GM19099 (cell line): ENCODE data around the gene TSPAN9.

Experiments
- POLR2A ChIP-seq: IDR thresholded peaks from 3 replicates; pipeline ENCODE4 v1.6.1; 2011; ENCODE audit warnings: low read depth; ENCODE audit not compliant: insufficient read length; ENCODE audit errors: extremely low read depth

TSPAN9 gene

DNA sequence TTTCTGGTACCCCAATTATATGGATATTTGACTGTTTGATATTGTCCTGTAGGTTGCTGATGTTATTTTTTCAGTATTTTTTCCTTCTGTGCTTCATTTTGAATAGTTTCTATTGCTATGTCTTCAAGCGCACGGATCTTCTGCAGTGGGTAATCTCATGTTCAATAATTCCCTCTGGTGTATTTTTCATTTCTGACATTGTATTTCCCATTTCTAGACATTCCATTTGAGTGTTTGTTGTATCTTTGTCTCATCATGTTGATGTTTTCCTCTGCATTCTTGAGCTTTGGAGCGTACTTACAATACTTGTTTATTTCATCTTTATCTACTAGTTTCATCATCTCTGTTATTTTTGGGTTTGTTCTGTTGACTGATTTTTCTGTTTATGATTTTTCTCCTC, 22.0 kb downstream of the TSPAN9 start:
- TF ChIP-seq POLR2A = no peak

DNA sequence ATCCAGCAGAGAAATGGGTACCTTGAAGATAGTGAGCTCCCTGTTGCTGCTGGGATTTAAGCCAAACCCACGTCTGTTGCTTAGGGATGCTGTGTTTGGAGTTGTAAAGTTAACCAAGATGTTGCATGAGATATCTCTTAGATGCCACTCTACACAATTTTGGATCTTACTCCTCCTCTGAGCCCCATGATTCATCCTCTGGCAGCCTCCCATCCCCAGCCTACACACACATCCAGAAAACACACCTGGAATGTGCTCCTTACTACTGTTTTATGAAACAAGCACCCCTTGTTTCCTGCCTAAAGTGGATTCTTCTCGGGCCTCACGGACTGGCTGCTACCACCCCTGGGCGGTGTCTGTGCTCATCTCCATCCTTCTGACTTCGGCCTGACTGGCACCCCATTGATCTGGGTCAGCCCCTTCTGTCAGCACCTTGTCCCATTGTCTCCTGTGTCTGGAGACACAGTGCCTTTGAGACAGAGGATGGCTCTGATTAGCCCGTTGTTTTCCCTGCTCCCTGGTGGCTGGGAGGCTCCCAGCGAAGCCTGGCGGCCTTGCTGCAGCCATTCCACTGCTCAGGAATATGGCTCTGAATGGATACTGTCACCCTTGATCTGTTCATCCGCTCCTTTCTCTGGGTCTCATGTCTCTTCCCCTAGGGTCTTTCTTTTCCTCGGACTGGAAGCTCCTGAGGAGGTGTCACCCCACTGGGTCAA, 24.3 kb downstream of the TSPAN9 start:
- TF ChIP-seq POLR2A = no peak

DNA sequence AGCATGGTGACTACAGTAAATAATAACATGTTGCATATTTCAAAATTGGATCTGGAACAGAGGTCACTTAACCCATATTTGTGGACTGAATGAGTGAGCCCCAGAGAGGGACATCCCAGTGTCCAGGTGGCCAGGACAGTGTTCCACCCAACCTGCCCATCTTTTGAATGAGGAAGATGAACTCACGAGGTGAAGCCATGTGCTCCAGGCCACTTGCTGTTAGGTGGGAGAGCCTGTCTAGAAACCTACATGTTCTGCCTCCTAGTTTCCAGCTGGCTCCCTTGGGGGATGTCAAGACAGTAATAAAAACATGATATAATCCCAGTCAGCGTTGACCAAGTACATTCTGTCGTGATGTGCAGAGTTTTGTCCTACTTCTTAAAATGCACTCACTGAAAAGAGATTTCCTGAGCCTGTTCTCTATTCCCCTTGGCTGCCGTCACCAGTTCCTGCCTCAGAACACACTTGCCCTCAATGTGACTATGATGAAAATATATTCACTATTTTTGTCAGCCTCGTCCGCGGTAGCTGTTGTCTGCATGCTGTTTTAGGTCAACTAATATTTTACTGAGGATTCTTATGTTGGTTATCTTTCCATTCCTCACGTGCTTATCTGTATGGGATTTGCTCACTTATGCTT, 25.7 kb downstream of the TSPAN9 start:
- TF ChIP-seq POLR2A = no peak

DNA sequence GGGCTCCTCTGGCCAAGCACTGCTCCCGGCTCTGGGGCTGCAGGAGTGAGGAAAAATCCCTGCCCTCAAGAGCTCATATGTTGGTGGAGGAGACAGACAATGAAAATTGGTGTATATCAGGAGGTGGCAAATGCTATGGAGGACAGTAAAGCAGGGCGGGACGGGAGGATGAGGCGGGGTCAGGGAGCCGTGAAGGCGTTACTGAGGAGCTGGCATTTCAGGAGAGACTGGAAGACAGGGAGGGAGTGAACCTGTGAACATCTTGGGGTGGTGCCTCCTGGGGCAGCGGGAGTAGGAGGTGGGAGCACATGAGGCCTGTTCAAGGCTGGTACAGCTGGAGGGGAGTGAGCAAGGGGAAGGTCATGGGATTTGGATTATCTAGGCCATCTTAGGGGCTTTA, 26.6 kb downstream of the TSPAN9 start:
- TF ChIP-seq POLR2A = no peak

DNA sequence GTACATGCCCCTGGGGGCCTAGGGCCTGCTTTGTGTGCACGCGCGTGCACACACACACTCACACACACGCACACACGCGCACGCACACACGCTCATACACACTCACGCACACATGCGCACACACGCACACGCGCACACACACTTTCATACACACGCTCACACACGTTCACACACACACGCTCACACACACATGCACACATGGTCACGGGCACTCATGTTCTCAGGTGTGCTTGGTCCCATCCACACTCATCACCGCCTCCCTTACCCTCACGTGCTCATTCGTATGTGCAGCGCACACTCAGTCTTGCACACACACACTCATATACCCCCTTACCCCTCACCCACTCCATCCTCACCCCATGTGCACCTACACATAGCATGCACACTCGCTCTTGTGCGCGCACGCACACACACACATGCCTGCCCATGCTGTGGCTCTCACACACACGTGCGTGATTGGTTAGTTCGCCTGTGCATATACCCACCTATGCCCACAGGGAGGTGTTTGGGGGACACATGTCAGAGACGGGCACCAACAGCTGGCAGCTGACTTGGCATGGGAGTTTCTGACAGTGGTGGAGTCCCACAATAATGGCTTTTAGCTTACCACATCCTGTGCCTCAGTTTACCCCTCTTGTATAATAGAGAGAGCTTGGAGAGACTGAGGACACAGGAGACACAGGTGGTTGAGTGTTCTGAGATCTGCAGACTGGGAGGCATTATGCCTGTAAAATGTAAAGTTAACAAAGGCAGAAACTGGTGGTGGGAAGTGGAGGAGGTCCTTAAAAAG, 28.7 kb downstream of the TSPAN9 start:
- no peak for TF ChIP-seq POLR2A

DNA sequence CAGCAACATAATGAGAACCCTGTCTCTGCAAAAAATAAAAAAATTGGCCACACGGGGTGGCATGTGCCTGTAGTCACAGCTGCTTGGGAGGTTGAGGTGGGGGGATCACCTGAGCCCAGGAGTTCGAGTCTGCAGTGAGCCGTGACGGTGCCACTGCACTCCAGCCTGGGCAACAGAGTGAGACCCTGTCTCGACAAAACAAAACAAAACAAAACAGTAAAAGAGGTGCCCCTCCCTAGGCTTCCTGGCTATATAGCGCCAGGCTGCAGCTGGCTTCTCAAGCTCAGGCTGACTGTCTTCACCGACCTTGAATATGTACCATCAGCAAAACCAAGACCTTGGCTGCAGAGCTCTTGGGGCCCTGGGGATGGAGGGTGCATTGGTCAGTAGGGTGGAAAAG, 29.4 kb downstream of the TSPAN9 start:
- no peak for TF ChIP-seq POLR2A

DNA sequence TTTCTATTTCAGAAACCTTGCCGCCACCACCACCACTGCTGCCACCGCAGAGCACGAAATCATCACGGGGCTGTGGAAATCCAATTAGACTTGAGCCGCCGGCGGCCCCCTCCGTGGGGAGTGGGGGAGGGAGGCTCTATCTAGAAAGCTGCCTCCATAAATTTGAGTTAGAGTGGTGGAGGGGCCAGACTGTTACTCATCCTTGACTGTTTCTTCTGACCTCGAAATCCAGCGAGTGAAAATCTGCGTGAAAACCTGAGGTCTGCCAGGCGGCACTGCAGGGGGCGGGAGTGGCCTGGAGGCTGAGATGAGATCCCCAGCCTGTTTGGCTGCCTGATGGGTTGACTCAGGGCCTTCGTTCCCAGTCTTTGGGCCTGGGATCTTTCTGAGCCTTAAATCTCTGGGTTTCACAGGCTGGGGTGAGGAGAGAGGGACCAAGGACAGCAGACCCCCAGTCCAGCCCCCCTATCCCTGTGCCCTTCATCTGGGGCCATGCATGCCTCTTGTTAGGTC, 29.9 kb downstream of the TSPAN9 start:
- TF ChIP-seq POLR2A = no peak

DNA sequence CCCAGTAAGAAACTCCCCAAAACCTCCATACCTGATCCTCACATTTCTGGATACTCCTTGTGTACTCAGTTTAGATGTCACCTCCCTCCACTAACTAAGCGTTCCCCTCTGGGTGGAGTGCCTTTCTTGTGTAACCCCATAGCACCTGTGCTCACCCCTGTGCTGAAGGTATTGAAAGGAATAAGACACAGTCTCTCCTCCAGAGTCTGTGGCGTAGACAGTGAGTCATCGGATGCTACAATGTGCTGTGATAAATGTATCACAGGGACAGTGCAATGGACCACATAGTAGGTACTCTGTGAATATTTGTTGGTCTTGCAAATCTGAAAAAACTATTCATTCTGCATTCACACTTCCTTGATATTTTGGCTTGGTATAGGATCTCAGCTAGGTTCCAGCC, 30.8 kb downstream of the TSPAN9 start:
- no peak for TF ChIP-seq POLR2A

DNA sequence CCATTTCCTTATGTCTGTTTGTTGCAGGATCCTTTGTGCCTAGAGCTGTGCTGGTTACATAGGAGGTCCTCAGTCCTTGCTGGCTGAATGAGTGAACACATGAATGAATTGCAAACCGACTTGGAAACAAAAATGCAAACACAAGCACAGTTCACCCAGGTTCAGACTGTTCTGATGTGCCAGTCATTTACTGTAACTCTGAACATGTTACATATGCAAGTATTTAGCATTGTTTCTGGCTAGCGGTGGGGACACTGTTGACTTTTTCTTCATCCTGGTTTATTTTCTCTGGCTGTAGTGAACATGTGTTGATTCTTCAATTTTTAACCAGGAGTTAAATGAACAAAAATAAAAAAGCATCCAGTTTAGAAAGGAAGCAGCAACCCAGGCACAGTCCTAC, 33.4 kb downstream of the TSPAN9 start:
- no peak for TF ChIP-seq POLR2A

DNA sequence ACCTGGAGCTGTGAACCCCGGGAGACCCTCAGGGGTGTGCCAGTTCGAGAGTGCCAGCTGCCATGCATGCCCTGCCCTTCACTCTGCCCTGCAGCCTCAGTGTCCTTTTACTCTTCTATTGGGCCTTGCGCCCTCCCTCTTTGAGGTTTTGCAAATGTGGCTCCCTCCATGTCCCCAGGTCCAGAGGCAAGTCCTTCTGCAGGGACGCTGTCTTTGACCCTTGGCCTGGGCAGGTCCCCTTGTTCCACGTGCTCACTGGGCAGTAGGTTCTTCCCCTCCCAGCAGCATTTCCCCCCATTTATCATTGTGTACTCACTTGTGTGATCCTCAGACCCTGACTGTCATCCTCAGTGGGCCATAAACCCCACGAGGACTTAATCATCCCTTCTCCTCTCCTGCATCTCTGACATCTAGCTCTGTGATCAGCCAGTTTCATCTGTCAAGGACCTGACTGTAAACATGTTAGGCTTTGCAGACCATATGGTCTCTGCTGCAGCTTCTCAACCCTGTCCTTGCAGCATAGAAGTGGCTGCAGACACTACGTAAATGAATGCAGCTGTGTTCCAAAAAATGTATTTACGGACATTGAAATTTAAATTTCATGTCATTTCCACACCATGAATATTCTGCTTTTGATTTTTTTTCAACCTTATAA, 36.6 kb downstream of the TSPAN9 start:
- no peak for TF ChIP-seq POLR2A

DNA sequence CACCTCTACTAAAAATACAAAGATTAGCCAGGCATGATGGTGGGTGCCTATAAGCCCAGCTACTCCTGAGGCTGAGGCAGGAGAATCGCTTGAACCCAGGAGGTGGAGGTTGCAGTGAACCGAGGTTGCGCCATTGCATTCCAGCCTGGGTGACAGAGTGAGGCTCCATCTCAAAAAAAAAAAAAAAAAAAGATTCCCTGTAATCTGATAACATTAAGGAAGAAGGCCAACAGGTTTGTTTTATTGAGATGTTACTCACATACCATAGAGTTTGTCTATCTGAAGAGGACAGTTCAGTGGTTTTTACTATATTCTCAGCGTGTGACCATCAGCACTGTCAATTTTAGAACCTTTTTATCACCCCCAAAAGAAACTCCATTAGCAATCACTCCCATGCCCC, 37.5 kb downstream of the TSPAN9 start:
- no peak for TF ChIP-seq POLR2A

DNA sequence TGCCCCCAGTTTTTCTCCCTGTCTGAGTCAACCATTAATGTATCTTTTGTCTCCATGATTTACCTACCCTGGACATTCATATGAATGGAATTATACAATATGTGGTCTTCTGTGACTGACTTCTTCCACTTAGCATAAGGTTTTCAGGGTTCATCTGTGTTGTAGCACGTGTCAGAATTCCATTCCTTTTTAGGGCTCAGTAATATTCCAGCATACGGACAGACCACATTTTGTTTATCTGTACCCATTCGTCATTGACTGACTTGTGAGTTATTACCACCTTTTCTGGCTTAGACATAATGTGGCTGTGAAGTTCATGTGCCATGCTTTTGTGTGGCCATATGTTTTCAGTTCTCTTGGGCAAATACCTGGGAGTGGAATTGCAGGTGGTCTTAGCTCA, 37.9 kb downstream of the TSPAN9 start:
- TF ChIP-seq POLR2A = no peak

DNA sequence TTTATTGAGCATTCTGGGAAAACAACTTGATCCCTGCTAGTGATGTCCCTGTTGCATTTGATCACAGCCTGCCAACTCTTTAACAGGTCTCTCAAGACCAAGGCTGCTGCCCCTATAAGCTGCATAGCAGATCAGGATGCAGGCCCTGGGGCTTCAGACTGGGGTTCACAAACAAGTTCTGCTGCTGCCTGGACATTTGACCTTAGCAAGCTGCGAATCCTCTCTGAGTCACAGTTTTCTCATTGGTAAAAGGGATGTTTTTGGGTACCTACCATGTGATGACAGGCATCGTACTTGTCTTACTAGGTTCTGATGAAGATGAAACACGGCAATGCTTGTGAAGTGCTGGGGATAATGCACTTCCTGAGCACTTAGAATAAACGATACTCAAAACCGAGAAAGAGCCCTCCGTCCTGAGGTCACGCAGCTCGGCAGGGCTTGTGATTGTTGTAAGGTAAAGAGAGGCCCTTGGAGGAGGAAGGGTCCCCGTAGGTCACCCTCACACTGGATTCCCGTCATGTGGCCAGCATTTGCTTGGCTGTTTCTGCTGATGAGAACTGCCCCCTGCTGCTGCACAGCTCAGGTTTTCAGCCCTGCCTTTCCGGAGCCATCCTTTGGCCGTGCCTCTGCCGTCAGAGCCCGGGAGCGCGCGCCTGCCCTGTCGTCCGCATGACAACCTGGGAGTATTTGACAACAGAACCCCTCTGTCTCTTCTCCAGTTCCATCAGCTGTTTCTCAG, 39.1 kb downstream of the TSPAN9 start:
- no peak for TF ChIP-seq POLR2A

DNA sequence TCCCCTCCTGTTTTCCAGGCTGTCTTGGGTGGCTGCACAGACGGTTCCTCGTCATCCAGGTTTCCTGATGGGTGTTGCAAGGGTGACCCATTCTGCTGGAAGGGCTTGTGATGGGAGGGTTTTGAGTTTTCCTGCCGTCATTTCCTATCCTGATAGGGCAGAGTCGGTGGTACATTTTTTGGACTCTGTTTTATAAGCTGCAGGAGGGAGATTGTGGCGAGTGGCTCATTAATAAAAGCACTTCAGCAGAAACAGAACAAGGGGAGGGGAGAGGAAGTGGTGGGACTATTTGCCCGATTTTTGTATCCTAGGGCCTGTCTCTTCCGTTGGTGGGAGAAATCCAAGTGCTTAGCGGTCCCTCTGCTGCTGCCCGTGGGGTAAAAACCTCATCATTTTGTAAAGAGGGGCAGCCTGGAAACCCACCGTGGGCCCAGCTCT, 40.0 kb downstream of the TSPAN9 start:
- no peak for TF ChIP-seq POLR2A
